ENCODE data around the gene CHRNA7. TPM values are rescaled to one million over a fixed set of nuclear protein-coding genes. Genes with fewer than 3 reads are reported as not detected.
"Not testable (repeated sequence)": the region's sequence is repeated elsewhere in the genome, so short reads cannot be mapped to it uniquely, and the experiment has no call there.

Gene CHRNA7
- total RNA-seq, 1 experiment from 2014 or later: 7.8 TPM

- POLR2A ChIA-PET; DNase-seq (ENCODE audit: low spot score); H3K27me3 Mint-ChIP-seq (ENCODE audit: low read depth); H3K4me1 Mint-ChIP-seq; H3K27ac Mint-ChIP-seq; H3K4me3 Mint-ChIP-seq; H3K9me3 Mint-ChIP-seq; CTCF ChIA-PET; H3K36me3 Mint-ChIP-seq: not testable (repeated sequence)
- peak; percentile 79 for ATAC-seq
Observed at GRCh38 chr15:32198938-32199337, 168.6 kb downstream of the CHRNA7 start.

- H3K9me3 Mint-ChIP-seq; H3K27me3 Mint-ChIP-seq (ENCODE audit: low read depth); H3K36me3 Mint-ChIP-seq; POLR2A ChIA-PET; H3K4me3 Mint-ChIP-seq; DNase-seq (ENCODE audit: low spot score); H3K4me1 Mint-ChIP-seq; H3K27ac Mint-ChIP-seq; ATAC-seq; CTCF ChIA-PET: not testable (repeated sequence)
Observed at GRCh38 chr15:32209081-32209480, 178.8 kb downstream of the CHRNA7 start.

GRCh38 chr15:32218666-32219065 is 188.4 kb downstream of the CHRNA7 start:
- peak; percentile 49 for TF ChIP-seq USF2 (CRISPR knock-in tag; IDR thresholded peaks at IDR 0.05)
- no peak for TF ChIP-seq GTF2I (CRISPR knock-in tag; conservative IDR thresholded peaks at IDR 0.05)
- TF ChIP-seq ZMAT4 (CRISPR knock-in tag; IDR thresholded peaks at IDR 0.05): no peak
- H3K36me3 Mint-ChIP-seq: peaks cover 7% of the 10 kb centered on the region
- peaks cover 7% of the 10 kb centered on the region; the same call in 1 of the 2 replicates for H3K4me1 Mint-ChIP-seq
- POLR2A ChIA-PET: no interaction called here
- DNase-seq (ENCODE audit: low spot score) (no peak), ATAC-seq (no peak)
- no peaks in the 10 kb centered on the region for H3K27me3 Mint-ChIP-seq (ENCODE audit: low read depth)
- H3K9me3 Mint-ChIP-seq: peaks cover 31% of the 10 kb centered on the region
- H3K27ac Mint-ChIP-seq: no peak overlapping the region
- CTCF ChIA-PET: no interaction called here
- H3K4me3 Mint-ChIP-seq: no peak overlapping the region

Other genes starting within 250 kb of the CHRNA7 start
- 3.4 to 5.2 TPM (median 4.5 TPM) in 3 replicates for gene OTUD7A, start 159.8 kb upstream of the CHRNA7 start, total RNA-seq (2021)